DND-41 (cell line): ENCODE data around the gene MDM2.

Experiments used
- ATAC-seq: fragments of 200-7000 bp; cut with Tn5 transposase; 3 replicates; pipeline ENCODE4 v1.9.1; 2021; ENCODE audit warnings: low read depth; ENCODE audit not compliant: insufficient read depth
- DNase-seq: peaks from one replicate; pipeline ENCODE4 v3.0.0-alpha.2; 2020
- H2AFZ ChIP-seq: 2 replicates; pipeline ENCODE4 v1.6.0; 2012; ENCODE audit warnings: low read depth, low read length
- H3K27ac ChIP-seq: 2 replicates; pipeline ENCODE4 v1.5.1; 2012; ENCODE audit warnings: low read length, inconsistent platforms
- H3K27me3 ChIP-seq: fragments of 200-600 bp; sonication (generic); 2 replicates; pipeline ENCODE4 v1.6.0; 2012; ENCODE audit warnings: low read length, mild to moderate bottlenecking, inconsistent platforms; ENCODE audit not compliant: insufficient read depth, poor library complexity
- H3K36me3 ChIP-seq: 2 replicates; pipeline ENCODE4 v1.5.1; 2012; ENCODE audit warnings: low read length, inconsistent platforms; ENCODE audit not compliant: insufficient read depth
- H3K4me1 ChIP-seq: 2 replicates; pipeline ENCODE4 v1.5.1; 2012; ENCODE audit warnings: mild to moderate bottlenecking, low read length; ENCODE audit not compliant: insufficient read depth
- H3K4me2 ChIP-seq: 2 replicates; pipeline ENCODE4 v1.6.0; 2012; ENCODE audit warnings: mild to moderate bottlenecking, moderate library complexity, low read length, inconsistent platforms; ENCODE audit not compliant: insufficient read depth
- H3K4me3 ChIP-seq, 2 experiments: fragments of 200-600 bp in 1 of 2; shearing (Covaris generic) in 1 of 2; 2 replicates each; pipeline ENCODE4 v1.5.1; 2012 to 2016; ENCODE audit warnings: inconsistent platforms in 2 of 2, low read length in 2 of 2, mild to moderate bottlenecking in 2 of 2, low read depth in 1 of 2, moderate library complexity in 1 of 2
- H3K79me2 ChIP-seq: 2 replicates; pipeline ENCODE4 v1.6.0; 2012; ENCODE audit warnings: low read length, inconsistent platforms; ENCODE audit not compliant: insufficient read depth
- H3K9ac ChIP-seq: 2 replicates; pipeline ENCODE4 v1.6.0; 2012; ENCODE audit warnings: low read depth, mild to moderate bottlenecking, inconsistent platforms, low read length, moderate library complexity
- H3K9me3 ChIP-seq: 2 replicates; pipeline ENCODE4 v1.5.1; 2012; ENCODE audit warnings: low read length, moderate library complexity, mild to moderate bottlenecking, inconsistent platforms; ENCODE audit not compliant: insufficient read depth, severe bottlenecking
- H4K20me1 ChIP-seq: 2 replicates; pipeline ENCODE4 v1.6.0; 2012; ENCODE audit warnings: low read length; ENCODE audit not compliant: insufficient read depth
- CTCF ChIP-seq: IDR thresholded peaks from 2 replicates; pipeline ENCODE4 v1.5.1; 2012; ENCODE audit warnings: borderline replicate concordance, low read length, moderate library complexity, mild to moderate bottlenecking; ENCODE audit not compliant: poor library complexity, severe bottlenecking; ENCODE audit errors: extremely low read depth
- EZH2 ChIP-seq: IDR thresholded peaks from 3 replicates; pipeline ENCODE4 v1.6.1; 2012; ENCODE audit warnings: borderline replicate concordance, low read depth, mild to moderate bottlenecking, moderate library complexity, low read length, inconsistent platforms; ENCODE audit not compliant: severe bottlenecking

The MDM2 gene

GRCh38 chr12:68893201-68893600, 85.2 kb downstream of the MDM2 start:
- no peaks in the 10 kb centered on the region for H4K20me1 ChIP-seq
- no peak overlapping the region for H3K9ac ChIP-seq
- H2AFZ ChIP-seq: no peak overlapping the region
- no peaks in the 10 kb centered on the region for H3K79me2 ChIP-seq
- no peak for TF ChIP-seq EZH2
- no peak for TF ChIP-seq CTCF
- H3K9me3 ChIP-seq: no peaks in the 10 kb centered on the region
- no peak for ATAC-seq
- H3K4me3 ChIP-seq: no peak overlapping the region
- H3K27ac ChIP-seq: no peak overlapping the region
- no peaks in the 10 kb centered on the region; the same call in 1 of the 2 replicates for H3K4me1 ChIP-seq
- no peak overlapping the region for H3K4me2 ChIP-seq
- H3K27me3 ChIP-seq: no peaks in the 10 kb centered on the region
- H3K36me3 ChIP-seq: no peaks in the 10 kb centered on the region
- DNase-seq: no peak

GRCh38 chr12:68893741-68894140, 85.8 kb downstream of the MDM2 start:
- no peak overlapping the region for H3K4me2 ChIP-seq
- H3K27ac ChIP-seq: no peak overlapping the region
- H3K79me2 ChIP-seq: no peaks in the 10 kb centered on the region
- no peaks in the 10 kb centered on the region for H3K9me3 ChIP-seq
- H3K9ac ChIP-seq: no peak overlapping the region
- no peak overlapping the region for H2AFZ ChIP-seq
- no peaks in the 10 kb centered on the region; the same call in 1 of the 2 replicates for H3K4me1 ChIP-seq
- ATAC-seq: no peak
- no peak for TF ChIP-seq EZH2
- no peak for TF ChIP-seq CTCF
- no peak for DNase-seq
- H4K20me1 ChIP-seq: no peaks in the 10 kb centered on the region
- no peaks in the 10 kb centered on the region for H3K27me3 ChIP-seq
- H3K4me3 ChIP-seq: no peak overlapping the region
- no peaks in the 10 kb centered on the region for H3K36me3 ChIP-seq

GRCh38 chr12:68894276-68894855, 86.4 kb downstream of the MDM2 start:
- Histone ChIP-seq H2AFZ (no peak overlapping the region), H3K36me3 (no peaks in the 10 kb centered on the region), H3K9me3 (no peaks in the 10 kb centered on the region), H3K4me1 (no peaks in the 10 kb centered on the region; the same call in 1 of the 2 replicates), H3K4me2 (no peak overlapping the region), H3K9ac (no peak overlapping the region), H3K4me3 (no peak overlapping the region), H3K27me3 (no peaks in the 10 kb centered on the region), H3K27ac (no peak overlapping the region), H4K20me1 (no peaks in the 10 kb centered on the region), H3K79me2 (no peaks in the 10 kb centered on the region)
- TF ChIP-seq CTCF (no peak), EZH2 (no peak)
- DNase-seq (no peak), ATAC-seq (no peak)
